Right cardiac atrium (tissue), 5 donors: ENCODE results near the gene CD96. TPM values are rescaled to one million over a fixed set of nuclear protein-coding genes. Genes with fewer than 3 reads are reported as not detected.

Source experiments
- ATAC-seq, 2 donors: fragments of 200-7000 bp; cut with Tn5 transposase; one replicate each; pipeline versions ENCODE4 v1.8.0 to v1.9.1; 2020; ENCODE audit warnings: moderate library complexity in 2 of 2, mild to moderate bottlenecking in 1 of 2
- DNase-seq, 3 donors: peaks; one replicate each; pipeline ENCODE4 v3.0.0-alpha.2; 2020
- H3K27ac ChIP-seq: one replicate; pipeline ENCODE4 v1.5.1; 2013; ENCODE audit warnings: mild to moderate bottlenecking, low read length, control low read depth, moderate library complexity
- H3K27me3 ChIP-seq: one replicate; pipeline ENCODE4 v1.6.1; 2013; ENCODE audit not compliant: control insufficient read depth, insufficient read depth
- H3K4me1 ChIP-seq: one replicate; pipeline ENCODE4 v1.6.1; 2013; ENCODE audit warnings: low read length; ENCODE audit not compliant: control insufficient read depth, insufficient read depth
- H3K4me3 ChIP-seq: one replicate; pipeline ENCODE4 v1.5.1; 2013; ENCODE audit warnings: low read length, control low read depth
- H3K9me3 ChIP-seq: one replicate; pipeline ENCODE4 v1.6.1; 2013; ENCODE audit warnings: low read length; ENCODE audit not compliant: control insufficient read depth
- WGBS: extraction: QIAGEN DNeasy Blood & Tissue Kit; methylation state at CpG from one replicate; pipeline ENCODE4 v1.1.7; 2013; 5-methylcytosine and 5-hydroxymethylcytosine counted together
- intact Hi-C, 4 donors: fragments of 100-400 bp; cut with DNase I; formaldehyde crosslinking; loops; one replicate each; pipeline versions ENCODE4 v1.11.0 to v1.14.0; 2022 to 2023
- polyA plus RNA-seq: library from polyadenylated mRNA; stranded (reverse); fragments of 200-250 nt; gene quantifications from one replicate; pipeline ENCODE4 v1.2.3, GENCODE V29; 2013
- total RNA-seq, 4 donors: library from RNA; stranded (reverse); fragmentation: NEBNext Ultra II Directional; extraction: Animal tissue kit (Norgen Biotek cat#: 25700); gene quantifications; one replicate each; pipeline ENCODE4 v1.2.1, GENCODE V29; 2021
- donor health status: healthy with polysubstance abuse.
- donor health status: DM: no; HTN: yes; CAD: no.
- donor health status: DM: no; HTN: no; CAD: no.
- donor health status: DM: no; HTN: yes; CAD: no; lungs with severe emphysema.
- donor health status: DM: yes; HTN: yes; CAD: no.

The CD96 gene
- total and polyA plus RNA-seq, 5 donors = 0.14 to 1.9 (median 0.44) TPM

GRCh38 chr3:111566844-111567243 lies 24.8 kb downstream of the CD96 start:
- H3K27me3 ChIP-seq = no peaks in the 10 kb centered on the region
- H3K4me3 ChIP-seq = no peak overlapping the region
- no peaks in the 10 kb centered on the region for H3K4me1 ChIP-seq
- no peak overlapping the region for H3K27ac ChIP-seq
- DNase-seq (no peak), ATAC-seq (no peak)
- intact Hi-C loops = no loop called here
- 62% methylated on average over 2 of the region's 2 CpGs for WGBS
- no peaks in the 10 kb centered on the region for H3K9me3 ChIP-seq

GRCh38 chr3:111568355-111568754 lies 26.4 kb downstream of the CD96 start:
- Histone ChIP-seq H3K4me1 (no peaks in the 10 kb centered on the region), H3K4me3 (no peak overlapping the region), H3K27ac (no peak overlapping the region), H3K9me3 (no peaks in the 10 kb centered on the region), H3K27me3 (no peaks in the 10 kb centered on the region)
- WGBS = 82% methylated on average over 2 of the region's 2 CpGs
- intact Hi-C loops = no loop called here
- ATAC-seq (no peak), DNase-seq (no peak)

- Histone ChIP-seq H3K27ac (no peak overlapping the region), H3K27me3 (no peaks in the 10 kb centered on the region), H3K9me3 (no peaks in the 10 kb centered on the region), H3K4me1 (no peaks in the 10 kb centered on the region), H3K4me3 (no peak overlapping the region)
- DNase-seq = no peak
- no peak for ATAC-seq
- intact Hi-C loops = no loop called here
Observed at GRCh38 chr3:111568911-111569310, 26.9 kb downstream of the CD96 start.

GRCh38 chr3:111570404-111571030 lies 28.5 kb downstream of the CD96 start:
- WGBS = 86% methylated on average over 12 of the region's 12 CpGs
- Histone ChIP-seq H3K27ac (no peak overlapping the region), H3K4me1 (no peaks in the 10 kb centered on the region), H3K9me3 (no peaks in the 10 kb centered on the region), H3K27me3 (no peaks in the 10 kb centered on the region), H3K4me3 (no peak overlapping the region)
- ATAC-seq (no peak), DNase-seq (no peak)
- intact Hi-C loops = no loop called here

GRCh38 chr3:111571282-111571681 lies 29.3 kb downstream of the CD96 start:
- Histone ChIP-seq H3K4me1 (no peaks in the 10 kb centered on the region), H3K27me3 (no peaks in the 10 kb centered on the region), H3K4me3 (no peak overlapping the region), H3K9me3 (no peaks in the 10 kb centered on the region), H3K27ac (no peak overlapping the region)
- WGBS = 86% methylated on average over 1 of the region's 1 CpG
- intact Hi-C loops = no loop called here
- ATAC-seq (no peak), DNase-seq (no peak)

- intact Hi-C loops = no loop called here
- H3K27ac ChIP-seq = no peak overlapping the region
- no peak for ATAC-seq
- H3K4me3 ChIP-seq = no peak overlapping the region
- no peak for DNase-seq
- WGBS = 96% methylated on average over 6 of the region's 6 CpGs
- H3K9me3 ChIP-seq = no peaks in the 10 kb centered on the region
- no peaks in the 10 kb centered on the region for H3K27me3 ChIP-seq
- H3K4me1 ChIP-seq = no peaks in the 10 kb centered on the region
Observed at GRCh38 chr3:111571907-111572460, 30.0 kb downstream of the CD96 start.

GRCh38 chr3:111577113-111577512 lies 35.1 kb downstream of the CD96 start:
- H3K4me3 ChIP-seq = no peak overlapping the region
- no peaks in the 10 kb centered on the region for H3K9me3 ChIP-seq
- no peaks in the 10 kb centered on the region for H3K4me1 ChIP-seq
- ATAC-seq (no peak), DNase-seq (no peak)
- no peaks in the 10 kb centered on the region for H3K27me3 ChIP-seq
- WGBS = 25% methylated on average over 1 of the region's 1 CpG
- intact Hi-C loops = no loop called here
- H3K27ac ChIP-seq = no peak overlapping the region

- no peaks in the 10 kb centered on the region for H3K27me3 ChIP-seq
- H3K4me1 ChIP-seq = no peaks in the 10 kb centered on the region
- H3K27ac ChIP-seq = no peak overlapping the region
- no peak overlapping the region for H3K4me3 ChIP-seq
- WGBS = 74% methylated on average over 4 of the region's 4 CpGs
- ATAC-seq (no peak), DNase-seq (no peak)
- no peaks in the 10 kb centered on the region for H3K9me3 ChIP-seq
- intact Hi-C loops = no loop called here
Observed at GRCh38 chr3:111577798-111578685, 36.0 kb downstream of the CD96 start.

GRCh38 chr3:111578867-111579266 lies 36.9 kb downstream of the CD96 start:
- no peak overlapping the region for H3K4me3 ChIP-seq
- H3K27me3 ChIP-seq = no peaks in the 10 kb centered on the region
- ATAC-seq = no peak
- no peaks in the 10 kb centered on the region for H3K9me3 ChIP-seq
- intact Hi-C loops = no loop called here
- WGBS = 91% methylated on average over 4 of the region's 4 CpGs
- H3K4me1 ChIP-seq = no peaks in the 10 kb centered on the region
- DNase-seq = no peak
- no peak overlapping the region for H3K27ac ChIP-seq

- intact Hi-C loops = no loop called here
- Histone ChIP-seq H3K9me3 (no peaks in the 10 kb centered on the region), H3K27ac (no peak overlapping the region), H3K4me1 (no peaks in the 10 kb centered on the region), H3K27me3 (no peaks in the 10 kb centered on the region), H3K4me3 (no peak overlapping the region)
- DNase-seq (no peak), ATAC-seq (no peak)
- WGBS = 94% methylated on average over 5 of the region's 5 CpGs
Observed at GRCh38 chr3:111579495-111579894, 37.5 kb downstream of the CD96 start.

GRCh38 chr3:111581403-111582119 lies 39.6 kb downstream of the CD96 start:
- no peak overlapping the region for H3K27ac ChIP-seq
- ATAC-seq (no peak), DNase-seq (no peak)
- H3K9me3 ChIP-seq = no peaks in the 10 kb centered on the region
- H3K27me3 ChIP-seq = no peaks in the 10 kb centered on the region
- no peaks in the 10 kb centered on the region for H3K4me1 ChIP-seq
- intact Hi-C loops = no loop called here
- H3K4me3 ChIP-seq = no peak overlapping the region
- 87% methylated on average over 2 of the region's 2 CpGs for WGBS
